KMS-11 (cell line): ENCODE results near the gene SSMEM1.

Experiments used
- H2AFZ ChIP-seq: fragments of 200-600 bp; sonication (generic); 2 replicates; pipeline ENCODE4 v1.6.1; 2016; ENCODE audit warnings: antibody characterized with exemption, mixed run types, low read depth
- H3K27ac ChIP-seq: fragments of 200-600 bp; sonication (generic); 2 replicates; pipeline ENCODE4 v1.6.1; 2016; ENCODE audit warnings: mild to moderate bottlenecking, mixed run types
- H3K27me3 ChIP-seq: fragments of 200-600 bp; sonication (generic); 2 replicates; pipeline ENCODE4 v1.6.1; 2017; ENCODE audit warnings: mild to moderate bottlenecking, low read depth, mixed run types, moderate library complexity; ENCODE audit not compliant: insufficient read depth
- H3K36me3 ChIP-seq: fragments of 200-600 bp; sonication (generic); 2 replicates; pipeline ENCODE4 v1.6.1; 2017; ENCODE audit warnings: mild to moderate bottlenecking, mixed run types; ENCODE audit not compliant: insufficient read depth
- H3K4me1 ChIP-seq: fragments of 200-600 bp; sonication (generic); 2 replicates; pipeline ENCODE4 v1.6.1; 2016; ENCODE audit warnings: mild to moderate bottlenecking, low read depth, mixed run types; ENCODE audit not compliant: poor library complexity, severe bottlenecking
- H3K4me2 ChIP-seq: fragments of 200-600 bp; sonication (generic); 2 replicates; pipeline ENCODE4 v1.7.0; 2016; ENCODE audit warnings: mild to moderate bottlenecking, mixed run types
- H3K4me3 ChIP-seq: fragments of 200-600 bp; sonication (generic); IDR thresholded peaks from 2 replicates; pipeline ENCODE4 v1.6.1; 2017; ENCODE audit warnings: low read depth, low read length, mixed read lengths; ENCODE audit not compliant: insufficient read depth
- H3K79me2 ChIP-seq: fragments of 200-600 bp; sonication (generic); 2 replicates; pipeline ENCODE4 v1.6.1; 2016; ENCODE audit warnings: low read depth, mixed run types; ENCODE audit not compliant: insufficient read depth
- H3K9ac ChIP-seq: fragments of 200-600 bp; sonication (generic); 2 replicates; pipeline ENCODE4 v1.6.1; 2016; ENCODE audit warnings: mild to moderate bottlenecking, mixed run types
- H4K20me1 ChIP-seq: fragments of 200-600 bp; sonication (generic); 2 replicates; pipeline ENCODE4 v1.6.1; 2016; ENCODE audit warnings: mild to moderate bottlenecking, mixed run types; ENCODE audit not compliant: insufficient read depth
- TF ChIP-seq, protein P1 (sequence below): fragments of 200-600 bp; sonication (generic); conservative IDR thresholded peaks from 2 replicates; pipeline ENCODE4 v1.6.1; 2017; ENCODE audit warnings: low read depth, mild to moderate bottlenecking, antibody characterized with exemption, low read length, moderate library complexity, mixed read lengths

Gene SSMEM1

DNA sequence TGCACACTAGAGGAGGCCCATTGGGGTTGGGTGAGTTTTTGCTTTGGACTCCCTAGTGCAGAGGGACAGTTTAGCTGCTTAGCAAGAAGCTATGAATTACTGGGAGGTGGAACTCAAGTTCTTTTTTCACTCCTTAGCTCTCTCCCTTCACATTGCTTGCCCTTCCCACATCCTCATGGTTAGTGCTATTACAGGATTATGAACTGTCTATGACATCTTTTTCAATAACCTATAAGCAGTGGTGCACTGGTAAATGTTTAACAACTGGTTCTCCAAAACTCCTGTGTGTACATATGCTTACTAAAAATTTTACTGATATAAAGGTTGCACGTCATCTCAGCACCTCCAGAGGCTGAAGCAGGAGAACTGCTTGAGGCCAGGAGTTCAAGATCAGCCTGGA is 6.2 kb downstream of the SSMEM1 start:
- Histone ChIP-seq H3K4me1 (peaks cover 18% of the 10 kb centered on the region), H4K20me1 (no peaks in the 10 kb centered on the region), H3K9ac (no peak overlapping the region), H3K27ac (no peak overlapping the region), H3K4me2 (no peak overlapping the region), H2AFZ (no peak overlapping the region), H3K4me3 (no peak overlapping the region), H3K36me3 (no peaks in the 10 kb centered on the region), H3K27me3 (no peaks in the 10 kb centered on the region), H3K79me2 (no peaks in the 10 kb centered on the region)
- TF ChIP-seq, protein P1, sequence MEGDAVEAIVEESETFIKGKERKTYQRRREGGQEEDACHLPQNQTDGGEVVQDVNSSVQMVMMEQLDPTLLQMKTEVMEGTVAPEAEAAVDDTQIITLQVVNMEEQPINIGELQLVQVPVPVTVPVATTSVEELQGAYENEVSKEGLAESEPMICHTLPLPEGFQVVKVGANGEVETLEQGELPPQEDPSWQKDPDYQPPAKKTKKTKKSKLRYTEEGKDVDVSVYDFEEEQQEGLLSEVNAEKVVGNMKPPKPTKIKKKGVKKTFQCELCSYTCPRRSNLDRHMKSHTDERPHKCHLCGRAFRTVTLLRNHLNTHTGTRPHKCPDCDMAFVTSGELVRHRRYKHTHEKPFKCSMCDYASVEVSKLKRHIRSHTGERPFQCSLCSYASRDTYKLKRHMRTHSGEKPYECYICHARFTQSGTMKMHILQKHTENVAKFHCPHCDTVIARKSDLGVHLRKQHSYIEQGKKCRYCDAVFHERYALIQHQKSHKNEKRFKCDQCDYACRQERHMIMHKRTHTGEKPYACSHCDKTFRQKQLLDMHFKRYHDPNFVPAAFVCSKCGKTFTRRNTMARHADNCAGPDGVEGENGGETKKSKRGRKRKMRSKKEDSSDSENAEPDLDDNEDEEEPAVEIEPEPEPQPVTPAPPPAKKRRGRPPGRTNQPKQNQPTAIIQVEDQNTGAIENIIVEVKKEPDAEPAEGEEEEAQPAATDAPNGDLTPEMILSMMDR, result no peak

DNA sequence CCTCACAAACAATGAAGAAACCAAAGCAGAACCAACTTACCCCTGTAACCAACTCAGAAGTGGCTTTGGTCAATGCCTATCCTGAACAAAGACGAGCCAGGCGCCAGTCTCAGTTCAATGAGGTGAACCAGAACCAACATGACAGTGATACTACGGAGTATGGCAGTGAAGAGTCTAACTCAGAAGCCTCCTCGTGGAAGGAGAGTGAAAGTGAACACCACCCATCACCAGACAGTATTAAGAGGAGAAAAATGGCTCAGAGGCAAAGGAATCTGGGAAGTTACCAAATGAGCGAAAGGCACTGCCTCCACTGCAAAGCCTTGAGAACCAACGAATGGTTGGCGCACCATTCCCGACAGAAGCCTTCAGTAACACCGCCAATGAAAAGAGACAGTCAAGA is 8.4 kb downstream of the SSMEM1 start:
- Histone ChIP-seq H3K9ac (no peak overlapping the region), H2AFZ (no peak overlapping the region), H3K36me3 (no peaks in the 10 kb centered on the region), H3K79me2 (no peaks in the 10 kb centered on the region), H3K27me3 (no peaks in the 10 kb centered on the region), H3K27ac (no peak overlapping the region), H3K4me2 (no peak overlapping the region), H4K20me1 (no peaks in the 10 kb centered on the region), H3K4me3 (no peak overlapping the region), H3K4me1 (no peaks in the 10 kb centered on the region)
- TF ChIP-seq, protein P1, result no peak

DNA sequence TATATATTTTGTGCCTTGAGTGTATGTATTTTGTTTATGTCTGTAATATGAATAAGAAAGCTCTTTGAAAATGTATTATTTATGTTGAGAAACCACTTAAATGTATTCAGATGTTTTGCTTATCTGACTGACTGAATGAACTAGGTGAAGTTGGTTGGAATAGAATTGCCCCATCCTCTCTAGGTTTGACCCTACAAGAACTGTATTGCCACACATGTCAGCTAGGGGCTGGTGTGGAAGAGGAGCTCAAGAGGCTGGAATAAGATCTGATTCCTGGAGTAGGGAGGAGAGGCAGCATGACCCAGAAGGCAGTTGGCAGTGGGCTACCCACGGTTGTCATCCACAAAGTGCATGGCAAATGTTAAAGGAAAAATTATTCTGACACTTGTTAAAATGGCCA is 9.1 kb downstream of the SSMEM1 start:
- no peaks in the 10 kb centered on the region for H3K79me2 ChIP-seq
- H3K4me2 ChIP-seq, result no peak overlapping the region
- H3K4me3 ChIP-seq, result no peak overlapping the region
- no peak overlapping the region for H3K27ac ChIP-seq
- TF ChIP-seq, protein P1, result no peak
- H4K20me1 ChIP-seq, result no peaks in the 10 kb centered on the region
- no peaks in the 10 kb centered on the region for H3K27me3 ChIP-seq
- H3K36me3 ChIP-seq, result no peaks in the 10 kb centered on the region
- H3K9ac ChIP-seq, result no peak overlapping the region
- no peak overlapping the region for H2AFZ ChIP-seq
- H3K4me1 ChIP-seq, result no peaks in the 10 kb centered on the region

DNA sequence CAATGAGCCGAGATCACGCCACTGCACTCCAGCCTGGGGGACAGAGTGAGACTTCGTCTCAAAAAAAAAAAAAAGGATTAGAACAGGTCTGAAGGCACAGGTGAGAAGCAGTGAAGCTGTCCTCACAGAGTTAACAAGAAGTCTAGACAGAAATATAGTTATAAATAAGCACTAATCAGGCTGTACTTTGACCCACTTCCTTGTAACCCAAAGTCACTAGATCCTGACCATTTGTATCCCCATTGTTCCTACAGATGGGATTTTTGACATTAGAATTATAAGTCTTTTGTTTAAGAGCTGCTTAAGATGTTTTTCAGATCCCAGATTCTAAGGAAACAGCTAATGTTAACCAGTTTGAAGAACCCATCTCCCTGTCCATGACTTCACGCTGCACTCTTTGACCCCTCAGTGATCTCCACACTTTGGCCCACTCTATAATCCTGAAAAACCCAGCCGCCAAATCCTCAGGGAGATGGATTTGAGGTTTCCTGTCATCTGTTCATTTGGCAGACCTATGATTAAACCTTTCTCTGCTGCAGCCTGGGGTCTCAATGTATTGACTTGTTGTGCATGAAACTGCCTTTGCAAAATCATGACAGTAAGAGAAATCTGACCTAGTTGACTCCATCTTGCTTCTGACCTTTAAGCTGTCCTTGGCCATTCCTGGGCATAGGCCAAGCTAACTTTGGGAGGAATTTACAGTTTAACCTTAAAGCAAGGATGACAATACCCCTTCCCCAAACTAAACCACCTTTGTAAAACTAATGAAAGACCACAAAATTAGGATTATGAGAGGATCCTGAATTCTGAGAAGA is 11.4 kb downstream of the SSMEM1 start:
- TF ChIP-seq, protein P1, result no peak
- peaks cover 7% of the 10 kb centered on the region for H3K4me1 ChIP-seq
- H3K27me3 ChIP-seq, result no peaks in the 10 kb centered on the region
- H3K79me2 ChIP-seq, result no peaks in the 10 kb centered on the region
- H3K9ac ChIP-seq, result no peak overlapping the region
- H4K20me1 ChIP-seq, result no peaks in the 10 kb centered on the region
- H3K4me3 ChIP-seq, result no peak overlapping the region
- H2AFZ ChIP-seq, result no peak overlapping the region
- H3K36me3 ChIP-seq, result no peaks in the 10 kb centered on the region
- H3K4me2 ChIP-seq, result no peak overlapping the region
- no peak overlapping the region for H3K27ac ChIP-seq
